GM19372 (cell line): ENCODE data around the gene SOX18.

Experiments
- ATAC-seq: cut with Tn5 transposase; IDR thresholded peaks from one replicate; pipeline ENCODE4 v1.9.1; 2021; ENCODE audit warnings: mild to moderate bottlenecking, low read depth, moderate library complexity; ENCODE audit not compliant: unreplicated experiment

SOX18 gene

DNA sequence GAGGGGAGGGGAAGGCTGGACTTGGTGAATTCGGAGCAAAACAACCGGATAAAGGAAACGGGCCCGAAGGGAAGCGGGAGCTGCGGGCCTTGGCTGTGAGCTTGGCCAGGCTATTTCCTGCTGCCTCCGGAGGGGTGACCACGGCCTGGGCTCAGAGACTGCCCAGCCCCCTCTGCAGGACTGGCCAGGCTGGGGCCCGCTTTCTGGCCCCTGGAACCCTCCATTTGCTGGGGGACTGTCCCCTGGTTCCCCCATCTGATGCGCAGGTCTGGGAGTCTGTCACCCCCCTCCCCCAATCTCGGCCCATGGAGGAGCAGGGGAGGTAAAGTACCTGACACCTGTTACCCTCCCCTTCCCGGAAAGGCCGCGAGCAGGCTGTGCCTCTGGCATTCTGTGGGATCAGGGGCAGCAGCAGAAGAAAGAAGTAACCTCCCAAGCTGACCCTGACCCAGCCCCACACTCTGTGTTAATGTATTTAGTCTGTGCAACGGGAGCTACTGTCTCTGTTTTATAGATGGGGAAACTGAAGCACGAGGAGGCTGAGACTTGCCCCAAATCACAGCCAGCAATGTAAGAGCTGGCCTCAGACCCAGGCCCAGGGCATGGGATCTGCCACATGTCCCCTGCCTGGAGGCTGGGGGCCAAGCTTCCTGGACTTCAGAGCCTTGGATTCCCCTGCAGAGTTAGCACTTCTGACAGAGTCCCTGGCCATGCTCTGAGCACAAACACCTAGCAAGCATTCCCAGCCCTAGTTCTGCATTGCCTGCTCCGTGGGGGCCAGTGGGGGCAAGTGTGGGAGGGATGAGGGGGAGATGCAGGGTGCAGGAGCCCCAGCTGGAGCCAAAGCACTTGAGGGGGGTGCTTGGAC is 9.9 kb downstream of the SOX18 start:
- no peak for ATAC-seq

DNA sequence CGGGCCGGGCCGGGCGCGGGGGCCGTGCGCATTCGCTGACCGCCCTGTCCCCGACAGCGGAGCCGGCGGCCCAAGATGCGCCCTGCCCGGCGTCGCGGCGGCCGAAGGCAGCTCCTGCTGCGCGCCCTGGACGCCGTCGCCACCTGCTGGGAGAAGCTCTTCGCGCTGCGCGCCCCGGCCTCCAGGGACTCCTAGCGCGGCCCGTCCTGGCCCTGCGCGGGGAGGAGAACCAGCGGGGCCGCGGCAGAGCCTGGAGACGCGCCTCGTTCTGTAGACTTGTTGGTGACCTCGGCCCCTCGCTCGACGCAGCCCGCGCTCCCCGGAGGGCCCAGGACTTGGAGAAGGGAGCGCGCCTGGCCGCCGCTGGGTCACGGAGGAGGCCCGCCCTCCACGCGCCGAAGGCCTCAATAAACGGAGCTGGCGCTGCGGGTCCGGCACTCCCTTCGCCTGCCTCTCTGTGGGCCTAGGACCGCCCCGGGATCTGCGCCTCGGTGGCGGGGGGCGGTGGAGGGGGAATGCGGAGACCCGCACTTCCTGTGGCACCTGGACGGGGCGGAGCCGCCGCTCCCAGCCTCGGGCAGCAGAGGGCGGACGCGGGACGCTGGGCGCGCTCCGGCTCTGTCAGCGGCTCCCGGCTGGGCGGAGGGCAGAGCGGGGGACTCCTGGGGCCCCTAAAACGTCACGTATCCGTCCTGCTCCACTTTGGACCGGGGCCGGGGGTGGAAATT is 10.7 kb downstream of the SOX18 start:
- ATAC-seq = no peak

GRCh38 chr20:64038224-64038564 is 11.2 kb downstream of the SOX18 start:
- no peak for ATAC-seq

DNA sequence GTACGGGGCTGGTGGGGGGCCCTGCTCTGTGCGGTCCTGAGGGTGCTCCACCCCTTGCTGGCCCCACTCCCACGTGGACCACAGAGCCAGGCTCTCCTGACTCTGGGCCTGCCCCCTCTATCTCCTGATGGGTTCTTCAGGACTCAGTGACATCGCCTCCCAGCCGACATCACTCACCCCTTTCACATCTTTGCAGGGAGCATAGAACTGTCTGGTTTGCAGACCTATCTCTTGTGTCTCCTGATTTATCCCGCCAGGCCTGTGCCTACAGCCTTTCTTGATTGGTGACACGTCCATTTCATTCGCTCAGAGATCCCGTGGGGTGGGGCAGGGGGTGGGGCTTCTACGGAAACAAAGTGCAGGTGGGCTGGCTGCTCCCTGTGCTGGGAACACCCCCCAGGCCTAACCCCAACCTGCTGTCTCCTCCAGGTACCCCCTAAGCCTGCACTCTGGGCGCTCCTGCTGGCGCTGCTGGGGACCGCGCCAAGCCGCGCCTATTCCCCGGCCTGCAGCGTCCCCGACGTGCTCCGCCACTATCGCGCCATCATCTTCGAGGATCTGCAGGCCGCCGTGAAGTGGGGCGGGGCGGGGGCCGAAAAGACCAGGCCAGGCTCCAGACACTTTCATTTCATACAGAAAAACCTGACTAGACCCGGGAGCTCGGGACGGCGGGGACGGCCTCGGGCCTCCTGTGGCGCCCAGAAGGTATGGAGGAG is 11.8 kb downstream of the SOX18 start:
- ATAC-seq = no peak

DNA sequence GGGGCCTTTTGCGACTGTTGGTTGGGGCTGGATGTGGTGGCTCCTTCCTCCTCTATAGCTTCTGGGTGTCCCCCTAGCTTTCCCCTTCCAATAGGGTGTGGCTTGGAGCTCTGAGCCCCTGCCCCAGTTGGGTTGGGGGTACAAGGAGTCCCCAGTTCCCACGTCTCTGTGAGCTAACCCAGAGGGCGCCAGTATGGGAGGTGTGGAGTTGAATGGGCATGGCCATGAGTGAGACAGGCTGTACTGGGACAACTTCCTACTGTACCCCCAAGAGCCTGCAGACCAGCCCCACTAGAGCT is 12.3 kb downstream of the SOX18 start:
- no peak for ATAC-seq

DNA sequence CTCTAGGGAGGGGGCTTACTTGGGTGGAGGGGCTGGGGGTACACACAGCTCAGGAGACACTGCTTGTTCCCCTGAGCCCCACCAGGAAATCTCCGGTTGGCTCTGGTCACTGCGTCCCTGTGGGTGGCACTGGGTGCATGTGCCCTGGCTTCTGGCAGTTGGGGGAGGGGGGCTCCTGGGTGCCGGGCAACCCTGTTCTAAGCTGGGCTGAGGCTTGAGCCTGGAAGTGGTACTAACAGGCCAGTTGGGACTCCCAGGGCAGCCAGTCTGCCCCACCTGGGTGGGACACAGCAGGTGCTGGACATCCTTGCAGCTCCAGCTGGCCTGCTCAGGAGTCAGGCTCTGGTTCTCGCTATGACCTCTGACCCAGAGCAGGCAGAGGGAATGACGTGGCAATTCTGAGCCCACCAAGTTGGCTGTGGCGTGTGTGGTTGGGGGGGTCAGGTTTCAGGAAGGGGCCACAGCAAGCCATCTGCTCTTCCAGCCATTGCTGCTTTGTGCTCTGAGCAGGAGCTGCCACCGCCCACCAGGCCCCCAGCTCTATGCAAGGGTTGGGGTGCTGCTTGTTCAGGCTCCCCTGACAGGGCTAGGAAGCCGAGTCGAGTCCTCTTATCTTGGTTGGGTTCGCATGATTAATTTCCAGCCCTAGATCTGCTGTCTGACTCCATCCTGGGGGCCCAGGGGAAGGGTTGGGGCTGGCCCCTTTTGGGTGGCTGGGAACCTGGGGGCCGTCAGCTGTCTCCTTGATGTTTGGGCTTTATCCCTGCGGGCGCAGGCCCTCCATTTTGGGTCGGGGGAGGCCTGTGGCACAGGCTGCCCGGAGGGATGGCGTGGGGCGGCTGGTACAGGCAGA is 12.9 kb downstream of the SOX18 start:
- ATAC-seq = no peak

GRCh38 chr20:64035933-64036345 is 13.5 kb downstream of the SOX18 start, which contains the start of gene C20orf204:
Gene C20orf204 (plus strand): TSS chr20:64036182. CDS start chr20:64036324, 142 bp downstream.
- ATAC-seq = no peak

GRCh38 chr20:64035066-64035932 is 14.1 kb downstream of the SOX18 start:
- no peak for ATAC-seq

- no peak for ATAC-seq
Measured at GRCh38 chr20:64033981-64034493, 15.4 kb downstream of the SOX18 start.

DNA sequence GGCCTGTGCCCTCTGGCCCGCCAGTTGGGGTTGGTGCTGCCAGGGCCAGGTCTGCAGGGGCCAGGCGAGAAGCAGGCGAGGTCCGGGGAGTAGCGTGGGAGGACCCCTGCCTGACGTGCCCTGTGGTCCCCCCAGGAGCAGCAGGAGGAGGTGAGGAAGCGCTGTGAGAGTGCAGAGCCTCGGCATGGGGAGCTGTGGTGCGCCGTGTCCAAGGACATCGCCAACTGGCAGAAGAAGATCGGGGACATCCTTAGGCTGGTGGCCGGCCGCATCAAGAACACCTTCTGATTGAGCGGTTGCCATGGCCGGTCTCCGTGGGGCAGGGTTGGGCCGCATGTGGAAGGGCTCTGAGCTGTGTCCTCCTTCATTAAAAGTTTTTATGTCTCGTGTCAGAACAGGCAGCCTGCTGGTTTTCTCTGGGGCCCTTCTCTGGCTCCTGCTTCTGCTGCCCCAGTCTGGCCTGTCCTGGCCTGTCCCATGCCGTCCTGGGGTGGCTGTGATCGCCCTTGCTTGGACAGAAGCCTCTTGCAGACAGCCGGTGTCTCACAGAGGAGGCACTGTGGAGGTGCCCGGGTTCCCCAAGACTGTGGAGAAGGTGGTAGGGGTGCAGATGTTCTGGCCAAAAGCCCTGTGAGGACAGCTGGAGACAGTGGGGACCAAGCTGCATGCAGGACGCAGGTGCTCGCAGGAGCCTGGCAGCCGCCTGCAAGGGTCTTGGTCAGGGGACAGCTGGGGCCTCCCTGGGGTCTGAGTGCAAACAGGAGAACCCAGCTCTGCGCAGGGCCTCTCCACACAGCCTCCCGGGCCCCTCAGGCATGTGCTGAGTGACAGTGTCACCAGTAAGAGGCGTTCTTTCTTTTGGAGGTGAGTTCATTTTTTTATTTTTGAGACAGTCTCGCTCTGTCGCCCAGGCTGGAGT is 16.5 kb downstream of the SOX18 start:
- ATAC-seq = no peak

DNA sequence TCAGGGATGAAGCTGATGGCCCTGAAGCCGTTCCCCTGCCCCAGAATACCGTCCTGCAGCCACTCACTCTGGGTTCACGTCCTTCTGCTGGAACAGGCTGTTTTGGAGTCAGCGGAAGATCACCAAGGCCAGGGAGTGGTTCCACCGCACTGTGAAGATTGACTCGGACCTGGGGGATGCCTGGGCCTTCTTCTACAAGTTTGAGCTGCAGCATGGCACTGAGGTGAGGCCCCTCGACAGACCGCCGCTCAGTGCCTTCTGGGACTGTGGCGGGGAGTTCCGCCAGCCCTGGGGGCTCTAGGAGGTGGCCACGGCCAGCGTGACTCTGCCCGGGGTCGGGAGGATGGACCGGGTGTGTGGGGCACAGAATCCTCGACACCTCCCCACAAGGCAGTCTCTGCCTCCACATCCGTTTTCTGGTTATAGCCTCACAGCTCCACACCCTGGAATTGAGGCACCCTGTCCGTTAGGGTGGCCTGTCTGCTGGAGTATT is 17.6 kb downstream of the SOX18 start:
- no peak for ATAC-seq

GRCh38 chr20:64030371-64031134 is 18.9 kb downstream of the SOX18 start:
- ATAC-seq = no peak

GRCh38 chr20:64029293-64030117 is 19.9 kb downstream of the SOX18 start:
- no peak for ATAC-seq

GRCh38 chr20:64027981-64028685 is 21.3 kb downstream of the SOX18 start:
- no peak for ATAC-seq

GRCh38 chr20:64025826-64026412 is 23.5 kb downstream of the SOX18 start:
- no peak for ATAC-seq
